Tibial nerve (tissue), 3 donors: ENCODE measurements around the gene TTC28.

Experiments
- POLR2A ChIP-seq, 2 donors: fragments of 450-650 bp; IDR thresholded peaks; one replicate each; pipeline ENCODE4 v1.6.1; 2017; ENCODE audit warnings: antibody characterized with exemption in 2 of 2, mild to moderate bottlenecking in 2 of 2, moderate library complexity in 2 of 2
- TF ChIP-seq, protein P1 (sequence below), 5 experiments: fragments of 200-600 bp in 3 of 5; fragments of 450-650 bp in 2 of 5; sonication (generic) in 3 of 5; IDR thresholded peaks; one replicate each; pipeline ENCODE4 v1.5.1; 2016 to 2019; ENCODE audit warnings: antibody characterized with exemption in 5 of 5, mild to moderate bottlenecking in 3 of 5, moderate library complexity in 2 of 5

DNA sequence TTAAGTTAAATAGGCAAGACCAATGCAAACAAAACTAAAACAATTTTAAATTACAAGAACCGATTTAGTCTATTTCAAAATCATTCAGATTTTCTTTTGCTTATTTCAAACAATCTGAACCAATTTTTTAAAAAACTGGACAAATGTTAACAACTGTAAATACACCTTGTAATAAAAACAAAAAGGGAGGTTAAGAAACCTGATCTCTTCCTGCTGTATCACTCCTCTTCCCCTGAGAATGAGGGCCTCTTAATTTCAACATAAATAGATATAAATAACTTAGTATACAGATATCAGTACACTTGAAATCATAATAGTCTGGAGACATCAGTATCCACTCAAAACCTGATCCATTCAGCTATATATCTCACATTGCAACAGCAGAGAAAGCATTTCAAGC lies 346.6 kb downstream of the TTC28 start:
- TF ChIP-seq, protein P1, sequence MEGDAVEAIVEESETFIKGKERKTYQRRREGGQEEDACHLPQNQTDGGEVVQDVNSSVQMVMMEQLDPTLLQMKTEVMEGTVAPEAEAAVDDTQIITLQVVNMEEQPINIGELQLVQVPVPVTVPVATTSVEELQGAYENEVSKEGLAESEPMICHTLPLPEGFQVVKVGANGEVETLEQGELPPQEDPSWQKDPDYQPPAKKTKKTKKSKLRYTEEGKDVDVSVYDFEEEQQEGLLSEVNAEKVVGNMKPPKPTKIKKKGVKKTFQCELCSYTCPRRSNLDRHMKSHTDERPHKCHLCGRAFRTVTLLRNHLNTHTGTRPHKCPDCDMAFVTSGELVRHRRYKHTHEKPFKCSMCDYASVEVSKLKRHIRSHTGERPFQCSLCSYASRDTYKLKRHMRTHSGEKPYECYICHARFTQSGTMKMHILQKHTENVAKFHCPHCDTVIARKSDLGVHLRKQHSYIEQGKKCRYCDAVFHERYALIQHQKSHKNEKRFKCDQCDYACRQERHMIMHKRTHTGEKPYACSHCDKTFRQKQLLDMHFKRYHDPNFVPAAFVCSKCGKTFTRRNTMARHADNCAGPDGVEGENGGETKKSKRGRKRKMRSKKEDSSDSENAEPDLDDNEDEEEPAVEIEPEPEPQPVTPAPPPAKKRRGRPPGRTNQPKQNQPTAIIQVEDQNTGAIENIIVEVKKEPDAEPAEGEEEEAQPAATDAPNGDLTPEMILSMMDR (IDR thresholded peaks at IDR 0.05): no peak
- no peak for TF ChIP-seq POLR2A (IDR thresholded peaks at IDR 0.05)
